Fibroblast of lung (primary cell): ENCODE data around the gene NR1D2.

ENCODE experiments used
- EZH2 ChIP-seq: IDR thresholded peaks from 2 replicates; pipeline ENCODE4 v1.5.1; 2012; ENCODE audit warnings: low read length, control low read depth, mild to moderate bottlenecking; ENCODE audit errors: missing control alignments
- TF ChIP-seq, protein P1 (sequence below), 2 donors: IDR thresholded peaks in 1 of 2; conservative IDR thresholded peaks in 1 of 2; 1 replicate in 1 of 2; 2 replicates in 1 of 2; pipeline ENCODE4 v1.5.1; 2011 to 2012; ENCODE audit warnings: low read length in 2 of 2, control low read depth in 1 of 2, inconsistent platforms in 1 of 2, low read depth in 1 of 2, mild to moderate bottlenecking in 1 of 2

DNA sequence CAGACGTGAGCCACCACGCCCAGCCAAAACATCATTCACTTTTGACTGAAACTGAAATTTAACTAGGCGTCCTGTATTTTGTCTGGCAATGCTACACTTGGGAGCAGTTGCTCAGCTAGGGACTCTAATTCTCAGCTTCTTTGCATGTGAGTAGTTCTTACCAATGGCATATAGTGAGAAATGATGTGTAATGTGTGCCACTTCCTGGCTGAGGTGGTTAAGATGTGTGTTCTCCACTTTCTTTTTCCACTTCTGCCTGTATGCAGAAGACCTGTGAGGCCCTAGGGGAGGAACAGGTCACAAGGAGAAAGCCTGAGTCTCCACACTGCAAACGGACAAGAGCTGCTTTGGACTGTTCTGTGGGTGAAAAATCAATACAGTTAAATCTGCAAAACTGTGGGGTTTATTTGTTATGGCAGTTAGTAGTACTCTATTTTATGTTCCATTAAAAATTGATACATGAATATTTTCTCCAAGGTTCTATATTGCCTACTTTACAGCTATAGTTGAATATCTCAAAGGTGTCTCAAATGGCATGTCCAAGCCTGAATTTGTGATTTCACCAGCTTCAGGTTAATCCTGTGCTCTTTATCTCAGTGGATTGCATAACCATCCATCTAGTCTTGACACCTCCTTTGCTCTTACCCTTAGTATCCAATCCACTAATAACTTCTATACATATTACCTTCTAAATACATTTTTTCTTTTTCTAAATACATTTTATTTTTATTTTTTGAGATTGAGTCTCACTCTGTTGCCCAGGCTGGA lies 59.3 kb downstream of the NR1D2 start:
- no peak for TF ChIP-seq EZH2
- TF ChIP-seq, protein P1, sequence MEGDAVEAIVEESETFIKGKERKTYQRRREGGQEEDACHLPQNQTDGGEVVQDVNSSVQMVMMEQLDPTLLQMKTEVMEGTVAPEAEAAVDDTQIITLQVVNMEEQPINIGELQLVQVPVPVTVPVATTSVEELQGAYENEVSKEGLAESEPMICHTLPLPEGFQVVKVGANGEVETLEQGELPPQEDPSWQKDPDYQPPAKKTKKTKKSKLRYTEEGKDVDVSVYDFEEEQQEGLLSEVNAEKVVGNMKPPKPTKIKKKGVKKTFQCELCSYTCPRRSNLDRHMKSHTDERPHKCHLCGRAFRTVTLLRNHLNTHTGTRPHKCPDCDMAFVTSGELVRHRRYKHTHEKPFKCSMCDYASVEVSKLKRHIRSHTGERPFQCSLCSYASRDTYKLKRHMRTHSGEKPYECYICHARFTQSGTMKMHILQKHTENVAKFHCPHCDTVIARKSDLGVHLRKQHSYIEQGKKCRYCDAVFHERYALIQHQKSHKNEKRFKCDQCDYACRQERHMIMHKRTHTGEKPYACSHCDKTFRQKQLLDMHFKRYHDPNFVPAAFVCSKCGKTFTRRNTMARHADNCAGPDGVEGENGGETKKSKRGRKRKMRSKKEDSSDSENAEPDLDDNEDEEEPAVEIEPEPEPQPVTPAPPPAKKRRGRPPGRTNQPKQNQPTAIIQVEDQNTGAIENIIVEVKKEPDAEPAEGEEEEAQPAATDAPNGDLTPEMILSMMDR (conservative IDR thresholded peaks at IDR 0.05 in 1 of 2, IDR thresholded peaks at IDR 0.05 in 1 of 2; ENCODE audit: low read depth in 1 of 2, low read length in 2 of 2) = no peak
